ENCODE data around the gene GSN. TPM values are rescaled to one million over a fixed set of nuclear protein-coding genes. Genes with fewer than 3 reads are reported as not detected.

The GSN gene
- total and polyA plus RNA-seq, 9 of the 15 experiments (the other 6 are each of a cell fraction or from before 2014, with no cell fraction given) = 0.39 to 16.6 (median 8.2) TPM

DNA sequence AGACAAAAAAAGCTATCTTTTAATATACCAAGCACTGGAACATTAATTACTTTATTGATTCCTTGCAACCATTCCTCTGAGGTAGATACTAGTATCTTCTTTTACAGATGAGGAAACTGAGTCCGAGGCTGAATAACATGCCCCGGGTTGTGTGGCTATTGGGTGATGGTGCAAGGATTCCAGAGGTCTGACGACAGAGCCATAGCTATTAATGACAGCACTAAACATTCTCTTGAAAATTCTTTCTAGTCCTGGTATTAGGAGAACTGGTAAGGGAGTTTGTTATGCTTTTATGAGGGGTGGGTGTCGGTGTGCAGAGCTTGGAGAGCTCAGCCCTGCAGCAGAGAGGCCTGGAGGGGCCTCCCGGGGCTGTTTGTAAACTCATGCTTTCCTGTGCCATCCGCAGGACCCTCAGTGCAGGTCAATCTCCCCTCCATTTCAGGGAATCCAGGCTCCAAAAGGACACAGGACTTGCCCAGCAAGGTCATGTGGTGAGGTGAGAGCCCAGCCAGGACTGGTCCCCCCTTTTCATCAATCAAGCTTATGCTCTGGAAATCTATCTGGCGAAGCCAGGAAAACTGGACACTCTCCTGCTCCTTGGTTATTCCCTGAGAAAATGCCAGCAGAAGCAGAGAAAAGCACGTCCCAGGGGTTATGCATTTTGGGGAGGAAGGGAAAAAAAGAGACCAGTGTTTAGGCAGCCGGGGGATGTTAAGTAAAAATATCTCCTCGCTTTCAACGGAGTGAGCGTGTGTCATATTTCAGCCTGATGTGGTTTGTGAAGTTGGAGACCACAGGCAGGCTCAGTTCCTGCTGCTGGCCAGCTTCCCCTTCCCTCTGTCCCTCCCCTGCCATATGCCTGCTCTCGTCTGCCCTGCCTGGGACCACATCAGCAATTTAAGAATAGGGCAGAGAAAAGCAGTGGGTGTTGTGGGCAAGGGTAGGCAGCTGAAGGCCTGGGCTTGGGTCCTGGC, 3.7 kb downstream of the GSN start:
- Histone ChIP-seq H3K27me3 (ENCODE audit: control insufficient read depth in 2 of 2, insufficient read depth in 2 of 2, low read length in 2 of 2) (no peaks in the 10 kb centered on the region), H3K9me1 (ENCODE audit: control insufficient read depth, insufficient read depth, low read length) (no peaks in the 10 kb centered on the region), H3K4me2 (ENCODE audit: insufficient read depth, low read length) (no peak overlapping the region), H2AFZ (ENCODE audit: low read depth, low read length) (0 out of 2 replicates have a peak overlapping the region, but pooled peaks have one; percentile 22), H3K4me1 (replicated peaks in 1 of 2; ENCODE audit: control insufficient read depth in 2 of 2, insufficient read depth in 2 of 2, low read length in 2 of 2) (peaks cover 14 to 31% of the 10 kb centered on the region in 2 experiments), H3K4me3 (no peak overlapping the region), H3K9ac (ENCODE audit: insufficient read depth in 1 of 2, low read depth in 2 of 2, low read length in 2 of 2) (peak overlapping the region in 1 of 2 experiments; percentile 75; a peak in 1 of 4 replicates), H3K27ac (ENCODE audit: extremely low read depth, low read depth, low read length) (no peak overlapping the region), H3K9me3 (replicated peaks; ENCODE audit: control insufficient read depth, insufficient read depth, low read depth, low read length) (no peaks in the 10 kb centered on the region), H4K20me1 (replicated peaks; ENCODE audit: control insufficient read depth, insufficient read depth, low read length) (no peaks in the 10 kb centered on the region), H3K79me2 (ENCODE audit: control insufficient read depth, insufficient read depth, low read length) (no peaks in the 10 kb centered on the region), H3K36me3 (ENCODE audit: control insufficient read depth, insufficient read depth, low read length) (no peaks in the 10 kb centered on the region)
- in situ Hi-C loops (cut with MboI) = no loop called here
- POLR2A ChIA-PET = interaction anchor here (0.8 to 1.8 kb wide), 4 partner anchors 8 to 1013 kb away, joined by 3 to 5 read pairs (median 3); no protein-coding TSS in a partner anchor
- no peak for ATAC-seq
- no peak for DNase-seq (ENCODE audit: extremely low read depth in 1 of 4, low spot score in 3 of 4)
- CTCF ChIA-PET (ENCODE audit: low intra/inter-chr PET ratio) = interaction anchor here (0.6 kb wide), 2 partner anchors 52 to 976 kb away, joined by 3 to 4 read pairs; no protein-coding TSS in a partner anchor
- BruUV-seq (replicated peaks) = no TSS peak
- FAIRE-seq = no peak
- 21% methylated on average over 12 of the region's 13 CpGs for WGBS (ENCODE audit: insufficient coverage, low coverage, missing lambda C conversion rate)
- intact Hi-C loops (cut with micrococcal nuclease) = no loop called here
- TF ChIP-seq DNMT1 (IDR thresholded peaks at IDR 0.05) = no peak
- TF ChIP-seq MEIS2 (IDR thresholded peaks at IDR 0.05; ENCODE audit: partially characterized antibody) = peak; percentile 11
- TF ChIP-seq, protein P1, sequence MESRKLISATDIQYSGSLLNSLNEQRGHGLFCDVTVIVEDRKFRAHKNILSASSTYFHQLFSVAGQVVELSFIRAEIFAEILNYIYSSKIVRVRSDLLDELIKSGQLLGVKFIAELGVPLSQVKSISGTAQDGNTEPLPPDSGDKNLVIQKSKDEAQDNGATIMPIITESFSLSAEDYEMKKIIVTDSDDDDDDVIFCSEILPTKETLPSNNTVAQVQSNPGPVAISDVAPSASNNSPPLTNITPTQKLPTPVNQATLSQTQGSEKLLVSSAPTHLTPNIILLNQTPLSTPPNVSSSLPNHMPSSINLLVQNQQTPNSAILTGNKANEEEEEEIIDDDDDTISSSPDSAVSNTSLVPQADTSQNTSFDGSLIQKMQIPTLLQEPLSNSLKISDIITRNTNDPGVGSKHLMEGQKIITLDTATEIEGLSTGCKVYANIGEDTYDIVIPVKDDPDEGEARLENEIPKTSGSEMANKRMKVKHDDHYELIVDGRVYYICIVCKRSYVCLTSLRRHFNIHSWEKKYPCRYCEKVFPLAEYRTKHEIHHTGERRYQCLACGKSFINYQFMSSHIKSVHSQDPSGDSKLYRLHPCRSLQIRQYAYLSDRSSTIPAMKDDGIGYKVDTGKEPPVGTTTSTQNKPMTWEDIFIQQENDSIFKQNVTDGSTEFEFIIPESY (CRISPR knock-in tag; IDR thresholded peaks at IDR 0.05) = 0 out of 2 replicates have a peak, but pooled peaks have one; percentile 15

Data from K562 (cell line).